Esophagus squamous epithelium (tissue), 4 donors: Measurements from ENCODE around the gene DAP.

Experiments
- CTCF ChIP-seq, 6 experiments: fragments of 450-650 bp in 4 of 6; fragments of 200-600 bp in 2 of 6; sonication (generic) in 2 of 6; IDR thresholded peaks; one replicate each; pipeline ENCODE4 v1.5.1; 2016 to 2019; ENCODE audit warnings: antibody characterized with exemption in 6 of 6, mild to moderate bottlenecking in 4 of 6, moderate library complexity in 4 of 6
- POLR2A ChIP-seq, 4 donors: fragments of 450-650 bp; IDR thresholded peaks; one replicate each; pipeline ENCODE4 v1.6.1; 2017; ENCODE audit warnings: antibody characterized with exemption in 4 of 4, mild to moderate bottlenecking in 4 of 4, moderate library complexity in 3 of 4

GRCh38 chr5:10701567-10702039, 59.4 kb downstream of the DAP start:
- TF ChIP-seq CTCF (IDR thresholded peaks at IDR 0.05) (peak; percentile 7 to 79 (median 28)), POLR2A (IDR thresholded peaks at IDR 0.05) (no peak)
